ENCODE results near the gene CD74.

- TF ChIP-seq CTCF (IDR thresholded peaks at IDR 0.05; ENCODE audit: insufficient read depth, low read depth, low read length): no peak
- no peak for TF ChIP-seq EZH2 (IDR thresholded peaks at IDR 0.05; ENCODE audit: insufficient read depth, low read length)
Measured at GRCh38 chr5:150364004-150364403, 48.7 kb downstream of the CD74 start.

Measured in astrocyte (in vitro differentiated cells and primary cell).